GM19324 (cell line): ENCODE measurements around the gene TBCD.
"Not testable (repeated sequence)": the region's sequence is repeated elsewhere in the genome, so short reads cannot be mapped to it uniquely, and the experiment has no call there.

Experiments
- ATAC-seq: cut with Tn5 transposase; IDR thresholded peaks from one replicate; pipeline ENCODE4 v1.9.1; 2021; ENCODE audit warnings: mild to moderate bottlenecking, moderate library complexity; ENCODE audit not compliant: unreplicated experiment, low FRiP score

Gene TBCD

GRCh38 chr17:82981141-82981730 is 229.4 kb downstream of the TBCD start:
- no peak for ATAC-seq

DNA sequence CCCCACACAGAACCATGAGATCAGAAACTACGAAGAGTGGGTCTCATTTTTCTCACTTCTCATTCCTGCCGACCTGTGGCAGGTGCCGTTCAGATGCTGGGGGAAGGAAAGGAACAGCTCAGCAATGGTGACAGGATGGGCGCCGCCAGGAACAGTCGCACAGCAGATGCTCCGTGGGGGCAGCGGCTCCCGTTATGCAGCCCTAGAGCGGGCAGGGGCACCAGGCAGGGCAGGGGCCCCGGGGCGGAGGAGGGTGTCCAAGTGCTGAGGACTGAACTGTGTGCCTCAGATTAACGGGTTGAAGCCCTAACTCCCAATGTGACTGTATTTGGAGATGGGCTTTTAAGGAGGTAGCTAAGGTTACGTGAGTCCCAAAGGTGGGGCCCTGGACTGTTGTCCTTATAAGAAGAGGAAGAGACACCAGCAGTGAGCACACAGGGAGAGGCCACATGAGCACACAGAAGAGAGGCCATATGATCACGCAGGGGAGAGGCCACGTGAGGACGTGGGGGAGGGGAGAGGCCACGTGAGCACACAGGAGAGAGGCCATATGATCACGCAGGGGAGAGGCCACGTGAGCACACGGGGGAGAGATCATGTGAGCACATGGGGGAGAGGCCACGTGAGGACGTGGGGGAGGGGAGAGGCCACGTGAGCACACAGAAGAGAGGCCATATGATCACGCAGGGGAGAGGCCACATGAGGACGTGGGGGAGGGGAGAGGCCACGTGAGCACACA is 231.8 kb downstream of the TBCD start:
- no peak for ATAC-seq

- ATAC-seq: not testable (repeated sequence)
Measured at GRCh38 chr17:82984249-82984617, 232.4 kb downstream of the TBCD start.

DNA sequence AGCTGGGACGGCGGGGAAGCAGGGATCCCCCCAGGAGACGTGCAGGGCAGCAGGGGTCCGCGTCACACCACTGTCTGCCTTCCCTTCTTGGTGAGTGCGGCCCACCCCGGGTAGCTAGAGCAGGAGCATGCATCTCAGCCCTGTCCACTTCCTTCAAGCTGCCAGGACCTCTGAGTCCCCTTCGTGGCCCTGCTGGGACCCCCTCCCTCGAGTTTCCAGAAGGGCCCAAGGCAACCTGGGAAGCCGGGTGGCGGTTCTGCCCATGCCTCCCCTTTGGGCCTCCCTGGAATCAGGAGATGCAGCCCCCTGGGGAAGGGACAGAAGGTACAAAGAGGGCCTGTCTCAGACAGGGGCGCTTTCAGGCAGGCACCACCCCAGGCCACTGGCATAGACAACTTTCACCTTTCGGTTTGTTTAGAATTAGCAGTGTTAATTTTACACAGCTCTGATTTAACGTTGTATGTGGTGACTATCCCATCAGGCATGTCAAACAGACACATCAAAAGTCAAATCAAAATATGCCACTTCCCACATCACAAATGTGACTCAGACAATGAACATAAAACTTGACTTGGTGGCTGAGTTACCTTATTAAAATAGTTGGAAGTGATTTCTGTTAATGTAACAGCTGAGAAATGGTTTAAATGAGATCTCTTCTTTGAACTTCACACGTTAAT is 233.0 kb downstream of the TBCD start:
- no peak for ATAC-seq

GRCh38 chr17:82985428-82985805 is 233.6 kb downstream of the TBCD start:
- no peak for ATAC-seq

GRCh38 chr17:82985973-82986372 is 234.1 kb downstream of the TBCD start:
- no peak for ATAC-seq

GRCh38 chr17:82989051-82989450 is 237.2 kb downstream of the TBCD start:
- not testable (repeated sequence) for ATAC-seq

- no peak for ATAC-seq
Measured at GRCh38 chr17:82989881-82990280, 238.0 kb downstream of the TBCD start.

- no peak for ATAC-seq
Measured at GRCh38 chr17:82993005-82993404, 241.1 kb downstream of the TBCD start.
